Transverse colon (tissue), 4 donors: ENCODE data around the gene HHIPL1.

Experiments used
- CTCF ChIP-seq, 5 experiments: fragments of 200-600 bp in 3 of 5; fragments of 450-650 bp in 2 of 5; sonication (generic) in 3 of 5; IDR thresholded peaks; 1 replicate in 2 of 5; 2 replicates in 3 of 5; pipeline ENCODE4 v1.5.1; 2016 to 2017; ENCODE audit warnings: antibody characterized with exemption in 5 of 5, inconsistent platforms in 3 of 5, mild to moderate bottlenecking in 2 of 5, moderate library complexity in 1 of 5
- POLR2AphosphoS5 ChIP-seq, 3 donors: sonication (generic); formaldehyde crosslinking; IDR thresholded peaks; one replicate each; pipeline ENCODE4 v1.6.1; 2016; ENCODE audit warnings: antibody characterized with exemption in 3 of 3

GRCh38 chr14:99685151-99685591 is 40.2 kb downstream of the HHIPL1 start:
- TF ChIP-seq CTCF (IDR thresholded peaks at IDR 0.05) (no peak), POLR2AphosphoS5 (IDR thresholded peaks at IDR 0.05) (no peak)
